ENCODE data around the gene KDM4C. TPM values are rescaled to one million over a fixed set of nuclear protein-coding genes. Genes with fewer than 3 reads are reported as not detected.
A peak's percentile ranks its signal among the peaks of the same experiment; 100 is the strongest.

Gene KDM4C
- total and polyA plus RNA-seq, 10 donors: 11.1 to 85.5 (median 61.9) TPM

DNA sequence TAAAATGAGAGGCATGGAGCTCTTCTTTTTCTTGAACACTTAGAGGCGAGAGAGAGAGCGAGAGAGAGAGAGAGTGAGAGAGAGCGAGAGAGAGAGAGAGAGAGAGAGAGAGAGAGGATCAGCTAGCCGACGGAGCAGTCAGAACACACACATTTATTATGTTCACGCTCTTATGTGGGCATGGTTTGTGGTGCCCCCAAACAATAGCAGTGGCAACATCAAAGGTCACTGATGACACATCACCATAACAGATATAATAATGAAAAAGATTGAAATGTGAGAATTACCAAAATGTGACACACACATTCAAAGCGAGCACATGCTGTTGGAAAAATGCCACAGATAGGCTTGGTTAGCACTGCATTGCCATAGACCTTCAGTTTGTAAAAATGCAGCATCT is 116.1 kb downstream of the KDM4C start:
- no peak overlapping the region for H3K27ac ChIP-seq
- WGBS, 5 donors: 70 to 86% (median 75%) methylated on average over 7 of the region's 7 CpGs
- intact Hi-C loops (cut with DNase I; ENCODE audit: low total_unique reads): no loop called here
- H3K9me3 ChIP-seq: no peaks in the 10 kb centered on the region
- peaks cover 0 to 29% (median 7%) of the 10 kb centered on the region in 6 donors for H3K4me1 ChIP-seq
- no peak overlapping the region for H3K4me3 ChIP-seq
- peaks cover 0 to 6% (median 0%) of the 10 kb centered on the region in 6 donors for H3K36me3 ChIP-seq
- H3K27me3 ChIP-seq (replicated peaks in 1 of 7): no peaks in the 10 kb centered on the region
- no peak for DNase-seq
- TF ChIP-seq, protein P1, sequence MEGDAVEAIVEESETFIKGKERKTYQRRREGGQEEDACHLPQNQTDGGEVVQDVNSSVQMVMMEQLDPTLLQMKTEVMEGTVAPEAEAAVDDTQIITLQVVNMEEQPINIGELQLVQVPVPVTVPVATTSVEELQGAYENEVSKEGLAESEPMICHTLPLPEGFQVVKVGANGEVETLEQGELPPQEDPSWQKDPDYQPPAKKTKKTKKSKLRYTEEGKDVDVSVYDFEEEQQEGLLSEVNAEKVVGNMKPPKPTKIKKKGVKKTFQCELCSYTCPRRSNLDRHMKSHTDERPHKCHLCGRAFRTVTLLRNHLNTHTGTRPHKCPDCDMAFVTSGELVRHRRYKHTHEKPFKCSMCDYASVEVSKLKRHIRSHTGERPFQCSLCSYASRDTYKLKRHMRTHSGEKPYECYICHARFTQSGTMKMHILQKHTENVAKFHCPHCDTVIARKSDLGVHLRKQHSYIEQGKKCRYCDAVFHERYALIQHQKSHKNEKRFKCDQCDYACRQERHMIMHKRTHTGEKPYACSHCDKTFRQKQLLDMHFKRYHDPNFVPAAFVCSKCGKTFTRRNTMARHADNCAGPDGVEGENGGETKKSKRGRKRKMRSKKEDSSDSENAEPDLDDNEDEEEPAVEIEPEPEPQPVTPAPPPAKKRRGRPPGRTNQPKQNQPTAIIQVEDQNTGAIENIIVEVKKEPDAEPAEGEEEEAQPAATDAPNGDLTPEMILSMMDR (IDR thresholded peaks at IDR 0.05 in 8 of 11, conservative IDR thresholded peaks at IDR 0.05 in 3 of 11): peak in 1 of 11 experiments; percentile 3
- TF ChIP-seq POLR2AphosphoS5 (IDR thresholded peaks at IDR 0.05): no peak

DNA sequence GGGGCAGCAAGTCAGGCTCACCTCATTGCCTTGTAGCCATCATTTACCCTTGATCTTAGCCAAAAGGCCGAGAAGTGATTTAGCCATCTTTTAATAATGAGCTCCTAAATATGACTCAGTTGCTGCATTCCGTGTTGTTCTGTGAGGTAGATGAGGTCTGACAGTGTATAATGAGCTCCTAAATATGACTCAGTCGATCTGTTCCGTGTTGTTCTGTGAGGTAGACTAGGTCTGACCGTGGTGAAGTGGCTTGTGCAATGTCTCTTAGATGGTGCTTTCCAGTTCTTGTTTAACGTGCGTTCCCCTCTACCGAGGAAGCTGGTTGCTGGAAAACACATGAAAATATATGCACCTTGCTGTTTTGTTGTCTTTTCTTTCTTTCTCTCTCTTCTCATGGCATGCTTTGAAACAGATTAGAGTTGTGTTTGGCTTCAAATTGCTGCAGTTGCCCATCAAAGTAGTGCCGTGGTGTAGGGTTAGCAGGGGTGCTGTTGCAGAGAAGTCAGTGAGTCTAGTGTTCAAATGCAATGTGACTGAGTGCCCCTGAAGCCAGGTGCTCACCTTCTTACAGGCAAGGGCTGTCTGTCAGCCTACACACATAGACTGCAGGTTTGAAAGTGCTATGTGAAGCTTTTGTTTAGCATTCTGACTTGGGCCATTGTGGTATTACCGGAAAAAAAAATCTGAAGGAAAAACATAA is 118.6 kb downstream of the KDM4C start:
- WGBS, 5 donors: 91 to 96% (median 93%) methylated on average over 10 of the region's 10 CpGs
- H3K27me3 ChIP-seq (replicated peaks in 1 of 7): no peaks in the 10 kb centered on the region
- no peak for DNase-seq
- intact Hi-C loops (cut with DNase I; ENCODE audit: low total_unique reads): no loop called here
- no peak overlapping the region for H3K27ac ChIP-seq
- peaks cover 0 to 11% (median 2%) of the 10 kb centered on the region in 6 donors for H3K36me3 ChIP-seq
- peaks cover 0 to 30% (median 4%) of the 10 kb centered on the region in 6 donors for H3K4me1 ChIP-seq
- H3K4me3 ChIP-seq: no peak overlapping the region
- H3K9me3 ChIP-seq: no peaks in the 10 kb centered on the region
- TF ChIP-seq POLR2AphosphoS5 (IDR thresholded peaks at IDR 0.05) (no peak), POLR2A (IDR thresholded peaks at IDR 0.05) (no peak)
- TF ChIP-seq, protein P1 (IDR thresholded peaks at IDR 0.05 in 8 of 11, conservative IDR thresholded peaks at IDR 0.05 in 3 of 11): no peak

DNA sequence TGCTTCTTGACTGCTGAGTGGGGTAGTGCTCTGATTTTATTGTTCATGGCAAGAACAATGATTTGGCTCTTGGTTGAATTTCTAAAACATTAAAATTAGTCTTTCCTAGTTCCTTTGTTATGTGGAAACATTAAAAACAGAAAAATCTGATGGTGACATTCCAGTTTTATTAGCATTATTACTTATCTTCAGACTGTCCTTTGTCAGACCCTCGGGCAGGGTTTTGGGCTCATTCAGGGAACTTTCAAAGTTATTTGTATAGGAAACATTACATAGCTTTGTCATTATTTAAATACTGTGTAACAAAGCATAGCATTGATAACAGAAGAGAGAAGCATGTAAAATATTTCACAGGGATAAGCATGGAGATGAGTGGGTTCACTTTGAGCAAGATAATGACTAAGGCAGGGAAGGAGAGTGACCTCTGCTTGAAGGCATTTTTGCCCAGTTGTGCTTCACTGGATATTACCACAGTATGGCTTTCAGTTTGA is 119.9 kb downstream of the KDM4C start:
- Histone ChIP-seq H3K36me3 (peaks cover 0 to 17% (median 2%) of the 10 kb centered on the region in 6 donors), H3K27ac (no peak overlapping the region), H3K4me3 (no peak overlapping the region), H3K4me1 (peaks cover 0 to 30% (median 4%) of the 10 kb centered on the region in 6 donors), H3K9me3 (no peaks in the 10 kb centered on the region), H3K27me3 (replicated peaks in 1 of 7) (no peaks in the 10 kb centered on the region)
- WGBS, 5 donors: 92 to 100% (median 93%) methylated on average over 1 of the region's 1 CpG
- intact Hi-C loops (cut with DNase I; ENCODE audit: low total_unique reads): no loop called here
- DNase-seq: no peak
- TF ChIP-seq, protein P1 (IDR thresholded peaks at IDR 0.05 in 8 of 11, conservative IDR thresholded peaks at IDR 0.05 in 3 of 11): no peak
- TF ChIP-seq POLR2A (IDR thresholded peaks at IDR 0.05): no peak
- no peak for TF ChIP-seq POLR2AphosphoS5 (IDR thresholded peaks at IDR 0.05)

DNA sequence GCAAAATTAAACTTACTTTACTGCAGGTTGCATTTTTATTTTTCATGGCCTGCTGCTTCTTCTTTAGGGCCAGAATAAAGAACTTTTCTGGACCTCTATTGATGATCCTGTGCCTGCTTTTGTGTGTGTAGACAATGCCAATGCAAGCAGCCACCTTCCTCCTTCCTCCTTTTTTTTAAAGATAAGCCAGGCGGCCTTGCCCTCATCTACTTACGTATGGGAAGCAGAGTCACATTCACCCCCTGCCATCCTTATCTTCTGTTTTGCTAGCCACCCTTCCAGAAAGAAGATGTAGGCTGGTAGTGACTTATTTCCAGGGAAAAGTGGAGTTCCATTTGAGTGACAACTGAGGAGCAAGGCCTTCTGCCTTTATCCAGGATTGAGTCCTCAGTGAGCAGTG is 122.9 kb downstream of the KDM4C start:
- Histone ChIP-seq H3K9me3 (no peaks in the 10 kb centered on the region), H3K4me3 (no peak overlapping the region), H3K27ac (no peak overlapping the region), H3K27me3 (replicated peaks in 1 of 7) (no peaks in the 10 kb centered on the region), H3K4me1 (peaks cover 0 to 12% (median 0%) of the 10 kb centered on the region in 6 donors), H3K36me3 (peaks cover 0 to 24% (median 2%) of the 10 kb centered on the region in 6 donors)
- WGBS, 5 donors: 72 to 87% (median 73%) methylated on average over 2 of the region's 2 CpGs
- TF ChIP-seq POLR2A (IDR thresholded peaks at IDR 0.05) (no peak), POLR2AphosphoS5 (IDR thresholded peaks at IDR 0.05) (no peak)
- TF ChIP-seq, protein P1 (IDR thresholded peaks at IDR 0.05 in 8 of 11, conservative IDR thresholded peaks at IDR 0.05 in 3 of 11): no peak
- DNase-seq: no peak
- intact Hi-C loops (cut with DNase I; ENCODE audit: low total_unique reads): no loop called here
